ENCODE measurements around the gene ZNF280A. TPM values are rescaled to one million over a fixed set of nuclear protein-coding genes. Genes with fewer than 3 reads are reported as not detected.
A peak's percentile ranks its signal among the peaks of the same experiment; 100 is the strongest.

Gene ZNF280A
- total RNA-seq, 1 experiment from 2014 or later: 2.7 TPM

DNA sequence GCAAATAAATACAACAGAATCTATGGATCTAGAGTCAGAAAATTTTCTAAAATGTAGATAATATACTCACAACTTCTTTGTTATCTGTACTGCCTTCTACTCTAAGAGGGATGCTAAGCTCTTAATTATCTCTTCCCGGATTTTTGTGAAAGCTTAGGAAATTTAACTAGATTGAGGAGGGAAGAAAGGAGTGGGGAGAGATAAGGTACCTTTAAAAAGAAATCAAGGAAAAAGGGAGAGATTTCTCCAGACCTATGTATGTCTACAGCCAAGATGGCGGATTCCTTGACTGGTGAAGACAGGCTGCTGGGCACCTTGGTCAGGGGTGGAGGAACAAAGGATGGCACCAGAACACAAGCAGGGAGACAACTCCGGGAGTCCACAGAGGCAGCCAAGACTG lies 34.5 kb downstream of the ZNF280A start:
- TF ChIP-seq, protein P1, sequence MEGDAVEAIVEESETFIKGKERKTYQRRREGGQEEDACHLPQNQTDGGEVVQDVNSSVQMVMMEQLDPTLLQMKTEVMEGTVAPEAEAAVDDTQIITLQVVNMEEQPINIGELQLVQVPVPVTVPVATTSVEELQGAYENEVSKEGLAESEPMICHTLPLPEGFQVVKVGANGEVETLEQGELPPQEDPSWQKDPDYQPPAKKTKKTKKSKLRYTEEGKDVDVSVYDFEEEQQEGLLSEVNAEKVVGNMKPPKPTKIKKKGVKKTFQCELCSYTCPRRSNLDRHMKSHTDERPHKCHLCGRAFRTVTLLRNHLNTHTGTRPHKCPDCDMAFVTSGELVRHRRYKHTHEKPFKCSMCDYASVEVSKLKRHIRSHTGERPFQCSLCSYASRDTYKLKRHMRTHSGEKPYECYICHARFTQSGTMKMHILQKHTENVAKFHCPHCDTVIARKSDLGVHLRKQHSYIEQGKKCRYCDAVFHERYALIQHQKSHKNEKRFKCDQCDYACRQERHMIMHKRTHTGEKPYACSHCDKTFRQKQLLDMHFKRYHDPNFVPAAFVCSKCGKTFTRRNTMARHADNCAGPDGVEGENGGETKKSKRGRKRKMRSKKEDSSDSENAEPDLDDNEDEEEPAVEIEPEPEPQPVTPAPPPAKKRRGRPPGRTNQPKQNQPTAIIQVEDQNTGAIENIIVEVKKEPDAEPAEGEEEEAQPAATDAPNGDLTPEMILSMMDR (IDR thresholded peaks at IDR 0.05; ENCODE audit: insufficient read depth in 1 of 2, low read depth in 1 of 2, low read length in 1 of 2, severe bottlenecking in 1 of 2, unreplicated experiment in 1 of 2): no peak
- CTCF ChIA-PET: no interaction called here
- H3K36me3 Mint-ChIP-seq (ENCODE audit: insufficient read depth, unreplicated experiment): peaks cover 8% of the 10 kb centered on the region
- no peaks in the 10 kb centered on the region for H3K9me3 ChIP-seq
- intact Hi-C loops (cut with micrococcal nuclease; ENCODE audit: unreplicated experiment): no loop called here
- H3K4me3 ChIP-seq (ENCODE audit: low read depth, low read length): no peak overlapping the region
- H3K27ac Mint-ChIP-seq (ENCODE audit: unreplicated experiment): no peak overlapping the region
- peaks cover 9% of the 10 kb centered on the region for H3K4me1 ChIP-seq
- H3K4me3 Mint-ChIP-seq (ENCODE audit: unreplicated experiment): no peak overlapping the region
- H3K4me1 Mint-ChIP-seq (ENCODE audit: low read depth, unreplicated experiment): peaks cover 10% of the 10 kb centered on the region
- no peaks in the 10 kb centered on the region for H3K9me3 Mint-ChIP-seq (ENCODE audit: unreplicated experiment)
- H3K27me3 ChIP-seq (replicated peaks; ENCODE audit: control insufficient read depth, insufficient read depth, low read length): no peaks in the 10 kb centered on the region
- no TSS peak for BruUV-seq (replicated peaks)
- no peaks in the 10 kb centered on the region for H3K36me3 ChIP-seq (ENCODE audit: control insufficient read depth, insufficient read depth, low read length)
- POLR2A ChIA-PET: no interaction called here
- no peaks in the 10 kb centered on the region for H3K27me3 Mint-ChIP-seq (ENCODE audit: insufficient read depth, unreplicated experiment)
- no peak for DNase-seq

DNA sequence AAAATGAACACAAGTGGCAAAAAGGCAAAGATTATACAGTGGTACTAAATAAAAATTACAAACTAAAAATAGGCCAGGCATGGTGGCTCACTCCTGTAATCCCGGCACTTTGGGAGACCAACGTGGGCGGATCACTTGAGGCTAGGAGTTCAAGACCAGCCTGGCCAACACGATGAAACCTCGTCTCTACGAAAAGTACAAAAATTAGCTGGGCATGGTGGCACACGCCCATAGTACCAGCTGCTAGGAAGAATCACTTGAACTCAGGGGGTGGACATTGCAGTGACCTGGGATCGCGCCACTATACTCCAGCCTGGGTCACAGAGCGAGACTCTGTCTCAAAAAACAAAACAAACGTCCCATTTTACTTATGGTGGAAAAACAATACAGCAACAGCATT lies 36.0 kb downstream of the ZNF280A start:
- intact Hi-C loops (cut with micrococcal nuclease; ENCODE audit: unreplicated experiment): no loop called here
- H3K36me3 ChIP-seq (ENCODE audit: control insufficient read depth, insufficient read depth, low read length): no peaks in the 10 kb centered on the region
- peaks cover 14% of the 10 kb centered on the region for H3K4me1 ChIP-seq
- Mint-ChIP-seq H3K4me3 (ENCODE audit: unreplicated experiment) (no peak overlapping the region), H3K27ac (ENCODE audit: unreplicated experiment) (no peak overlapping the region), H3K36me3 (ENCODE audit: insufficient read depth, unreplicated experiment) (peaks cover 8% of the 10 kb centered on the region), H3K4me1 (ENCODE audit: low read depth, unreplicated experiment) (peaks cover 11% of the 10 kb centered on the region), H3K27me3 (ENCODE audit: insufficient read depth, unreplicated experiment) (no peaks in the 10 kb centered on the region), H3K9me3 (ENCODE audit: unreplicated experiment) (no peaks in the 10 kb centered on the region)
- H3K4me3 ChIP-seq (ENCODE audit: low read depth, low read length): no peak overlapping the region
- no peaks in the 10 kb centered on the region for H3K9me3 ChIP-seq
- H3K27me3 ChIP-seq (replicated peaks; ENCODE audit: control insufficient read depth, insufficient read depth, low read length): no peaks in the 10 kb centered on the region
- ChIA-PET CTCF (no interaction called here), POLR2A (no interaction called here)
- TF ChIP-seq, protein P1 (IDR thresholded peaks at IDR 0.05; ENCODE audit: insufficient read depth in 1 of 2, low read depth in 1 of 2, low read length in 1 of 2, severe bottlenecking in 1 of 2, unreplicated experiment in 1 of 2): no peak
- BruUV-seq (replicated peaks): no TSS peak
- DNase-seq: no peak

DNA sequence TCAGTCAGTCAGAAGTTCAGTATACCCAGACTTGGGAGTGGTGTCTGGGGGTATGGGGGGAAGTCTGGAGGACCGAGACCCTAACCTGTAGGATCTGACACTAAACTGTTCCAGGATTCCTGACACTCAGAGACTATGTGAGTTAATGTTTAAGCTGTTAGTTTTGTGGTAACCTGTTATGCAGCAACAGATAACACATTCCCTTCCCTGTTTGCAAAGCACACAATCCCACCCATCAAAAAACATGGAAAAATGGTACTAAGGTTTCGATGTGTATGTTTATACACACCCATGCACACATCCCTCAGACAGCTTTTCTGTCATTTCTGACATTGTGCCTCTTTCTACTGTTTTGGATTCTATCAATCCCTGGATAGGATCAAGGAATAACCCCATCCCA lies 39.1 kb downstream of the ZNF280A start:
- intact Hi-C loops (cut with micrococcal nuclease; ENCODE audit: unreplicated experiment): no loop called here
- TF ChIP-seq, protein P1 (IDR thresholded peaks at IDR 0.05; ENCODE audit: insufficient read depth in 1 of 2, low read depth in 1 of 2, low read length in 1 of 2, severe bottlenecking in 1 of 2, unreplicated experiment in 1 of 2): no peak
- peaks cover 11% of the 10 kb centered on the region for H3K4me1 Mint-ChIP-seq (ENCODE audit: low read depth, unreplicated experiment)
- no peaks in the 10 kb centered on the region for H3K9me3 ChIP-seq
- H3K27me3 ChIP-seq (replicated peaks; ENCODE audit: control insufficient read depth, insufficient read depth, low read length): no peaks in the 10 kb centered on the region
- no peaks in the 10 kb centered on the region for H3K9me3 Mint-ChIP-seq (ENCODE audit: unreplicated experiment)
- no peaks in the 10 kb centered on the region for H3K27me3 Mint-ChIP-seq (ENCODE audit: insufficient read depth, unreplicated experiment)
- ChIA-PET POLR2A (interaction anchor here (1.1 kb wide), 1 partner anchor 39 kb away, joined by 3 read pairs; the partner anchor contains the start of gene ZNF280A), CTCF (interaction anchor here (0.6 to 1.5 kb wide), 3 partner anchors 8 to 515 kb away, joined by 3 to 4 read pairs (median 3); no protein-coding TSS in a partner anchor)
- H3K36me3 ChIP-seq (ENCODE audit: control insufficient read depth, insufficient read depth, low read length): no peaks in the 10 kb centered on the region
- no peaks in the 10 kb centered on the region for H3K36me3 Mint-ChIP-seq (ENCODE audit: insufficient read depth, unreplicated experiment)
- H3K4me3 ChIP-seq (ENCODE audit: low read depth, low read length): no peak overlapping the region
- H3K27ac Mint-ChIP-seq (ENCODE audit: unreplicated experiment): peak overlapping the region; percentile 77
- peak overlapping the region; percentile 50 for H3K4me3 Mint-ChIP-seq (ENCODE audit: unreplicated experiment)
- no TSS peak for BruUV-seq (replicated peaks)
- DNase-seq: peak in 1 of 2 experiments; percentile 11
- peaks cover 14% of the 10 kb centered on the region for H3K4me1 ChIP-seq
